Esophagus muscularis mucosa (tissue), 4 donors: Measurements from ENCODE around the gene TMED3. TPM values are rescaled to one million over a fixed set of nuclear protein-coding genes. Genes with fewer than 3 reads are reported as not detected.

Experiments
- DNase-seq: peaks from one replicate; pipeline ENCODE4 v3.0.0-alpha.2; 2017; ENCODE audit errors: extremely low spot score
- H3K27ac ChIP-seq, 4 donors: fragments of 200-600 bp; sonication (generic); replicated peaks in 1 of 4; 1 replicate in 3 of 4; 2 replicates in 1 of 4; pipeline ENCODE4 v1.5.1; 2016 to 2019; ENCODE audit warnings: mild to moderate bottlenecking in 1 of 4
- H3K27me3 ChIP-seq, 4 donors: fragments of 200-600 bp; sonication (generic); one replicate each; pipeline versions ENCODE4 v1.5.1 to v1.6.0; 2016 to 2019
- H3K36me3 ChIP-seq, 4 donors: fragments of 200-600 bp; sonication (generic); one replicate each; pipeline ENCODE4 v1.5.1; 2016 to 2019
- H3K4me1 ChIP-seq, 4 donors: fragments of 200-600 bp; sonication (generic); one replicate each; pipeline ENCODE4 v1.5.1; 2016 to 2019
- H3K4me3 ChIP-seq, 4 donors: fragments of 200-600 bp; sonication (generic); 1 replicate in 2 of 4; 2 replicates in 2 of 4; pipeline ENCODE4 v1.5.1; 2016 to 2019; ENCODE audit warnings: mild to moderate bottlenecking in 4 of 4, moderate library complexity in 1 of 4
- H3K9me3 ChIP-seq, 4 donors: fragments of 200-600 bp; sonication (generic); 1 replicate in 3 of 4; 2 replicates in 1 of 4; pipeline ENCODE4 v1.5.1; 2016 to 2019
- EP300 ChIP-seq: sonication (generic); formaldehyde crosslinking; IDR thresholded peaks from one replicate; pipeline ENCODE4 v1.6.1; 2017; ENCODE audit warnings: antibody characterized with exemption
- POLR2A ChIP-seq: fragments of 450-650 bp; IDR thresholded peaks from one replicate; pipeline ENCODE4 v1.6.1; 2017; ENCODE audit warnings: antibody characterized with exemption, moderate library complexity, mild to moderate bottlenecking, low read depth
- POLR2AphosphoS5 ChIP-seq, 2 donors: sonication (generic); formaldehyde crosslinking; IDR thresholded peaks; one replicate each; pipeline ENCODE4 v1.6.1; 2017; ENCODE audit warnings: antibody characterized with exemption in 2 of 2
- WGBS: methylation state at CpG from one replicate; pipeline ENCODE4 v1.1.5; 2018; 5-methylcytosine and 5-hydroxymethylcytosine counted together
- intact Hi-C: fragments of 100-400 bp; cut with DNase I; formaldehyde crosslinking; loops from one replicate; pipeline ENCODE4 v1.15.1; 2023
- total RNA-seq, 4 donors: library from RNA; depleted of rRNA; stranded (reverse); fragments of >200 nt; gene quantifications; one replicate each; pipeline versions ENCODE4 v1.1.0 to v1.2.1, GENCODE V29; 2016
- TF ChIP-seq, protein P1 (sequence below), 3 experiments: fragments of 200-600 bp in 2 of 3; fragments of 450-650 bp in 1 of 3; sonication (generic) in 2 of 3; IDR thresholded peaks; one replicate each; pipeline ENCODE4 v1.5.1; 2017 to 2019; ENCODE audit warnings: antibody characterized with exemption in 3 of 3, mild to moderate bottlenecking in 2 of 3, moderate library complexity in 1 of 3

The TMED3 gene
- total RNA-seq, 4 donors from 2014 or later, result 17.9 to 26.5 (median 23.5) TPM

DNA sequence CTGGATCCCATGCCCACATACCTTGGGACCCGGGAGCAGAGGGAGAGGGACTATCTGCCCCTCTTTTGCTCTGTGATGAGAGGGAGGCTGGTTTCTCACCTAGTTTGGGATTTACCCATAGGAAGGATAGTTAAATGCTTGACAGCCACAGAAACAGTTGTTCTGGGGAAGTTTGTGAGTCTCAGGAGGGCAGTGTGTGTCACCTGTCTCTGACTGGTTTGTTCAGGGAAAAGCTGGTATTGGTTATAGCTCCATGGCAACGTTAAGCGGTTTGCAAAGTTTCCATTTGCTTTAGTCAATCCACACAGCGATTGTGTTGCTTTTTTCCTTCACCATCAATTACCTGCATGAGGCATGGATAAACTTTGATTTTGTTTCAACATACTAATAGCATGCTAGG, 3.7 kb upstream of the TMED3 start:
- H3K27ac ChIP-seq, result no peak overlapping the region
- no peaks in the 10 kb centered on the region for H3K36me3 ChIP-seq
- intact Hi-C loops, result no loop called here
- TF ChIP-seq POLR2A, result no peak
- TF ChIP-seq, protein P1, sequence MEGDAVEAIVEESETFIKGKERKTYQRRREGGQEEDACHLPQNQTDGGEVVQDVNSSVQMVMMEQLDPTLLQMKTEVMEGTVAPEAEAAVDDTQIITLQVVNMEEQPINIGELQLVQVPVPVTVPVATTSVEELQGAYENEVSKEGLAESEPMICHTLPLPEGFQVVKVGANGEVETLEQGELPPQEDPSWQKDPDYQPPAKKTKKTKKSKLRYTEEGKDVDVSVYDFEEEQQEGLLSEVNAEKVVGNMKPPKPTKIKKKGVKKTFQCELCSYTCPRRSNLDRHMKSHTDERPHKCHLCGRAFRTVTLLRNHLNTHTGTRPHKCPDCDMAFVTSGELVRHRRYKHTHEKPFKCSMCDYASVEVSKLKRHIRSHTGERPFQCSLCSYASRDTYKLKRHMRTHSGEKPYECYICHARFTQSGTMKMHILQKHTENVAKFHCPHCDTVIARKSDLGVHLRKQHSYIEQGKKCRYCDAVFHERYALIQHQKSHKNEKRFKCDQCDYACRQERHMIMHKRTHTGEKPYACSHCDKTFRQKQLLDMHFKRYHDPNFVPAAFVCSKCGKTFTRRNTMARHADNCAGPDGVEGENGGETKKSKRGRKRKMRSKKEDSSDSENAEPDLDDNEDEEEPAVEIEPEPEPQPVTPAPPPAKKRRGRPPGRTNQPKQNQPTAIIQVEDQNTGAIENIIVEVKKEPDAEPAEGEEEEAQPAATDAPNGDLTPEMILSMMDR (IDR thresholded peaks at IDR 0.05), result no peak
- no peak for TF ChIP-seq EP300
- no peak for TF ChIP-seq POLR2AphosphoS5 (IDR thresholded peaks at IDR 0.05)
- peaks cover 12 to 20% (median 19%) of the 10 kb centered on the region in 4 donors for H3K4me1 ChIP-seq
- WGBS, result 28% methylated on average over 4 of the region's 4 CpGs
- DNase-seq, result no peak
- peaks cover 0 to 8% (median 0%) of the 10 kb centered on the region in 4 donors for H3K27me3 ChIP-seq
- H3K9me3 ChIP-seq, result no peaks in the 10 kb centered on the region
- no peak overlapping the region for H3K4me3 ChIP-seq

DNA sequence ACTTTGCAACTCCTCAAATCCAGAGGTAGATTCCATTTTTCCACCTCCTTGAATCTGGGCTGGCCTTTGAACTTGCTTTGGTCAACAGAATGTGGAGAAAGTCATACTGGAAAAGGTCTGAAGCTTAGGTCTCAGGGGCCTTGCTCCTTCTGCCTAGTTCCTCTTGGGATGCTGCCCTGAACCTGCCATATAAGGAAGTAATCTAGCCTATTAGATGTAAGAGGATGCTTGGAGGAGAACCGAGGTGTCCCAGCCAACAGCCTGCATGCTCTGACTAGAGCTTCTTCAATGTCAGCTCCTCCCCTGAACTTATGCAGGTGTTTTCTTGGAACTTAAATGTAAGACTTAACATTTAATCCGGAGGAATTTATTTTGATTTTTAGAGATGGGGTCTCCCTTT, 2.0 kb upstream of the TMED3 start:
- Histone ChIP-seq H3K27me3 (peaks cover 0 to 8% (median 0%) of the 10 kb centered on the region in 4 donors), H3K4me3 (no peak overlapping the region), H3K4me1 (peaks cover 13 to 27% (median 21%) of the 10 kb centered on the region in 4 donors), H3K9me3 (no peaks in the 10 kb centered on the region), H3K27ac (no peak overlapping the region), H3K36me3 (peaks cover under 1 to 5% (median 5%) of the 10 kb centered on the region in 4 donors)
- 30% methylated on average over 2 of the region's 2 CpGs for WGBS
- no peak for DNase-seq
- TF ChIP-seq POLR2AphosphoS5 (IDR thresholded peaks at IDR 0.05), result no peak
- no peak for TF ChIP-seq EP300
- TF ChIP-seq POLR2A, result no peak
- TF ChIP-seq, protein P1 (IDR thresholded peaks at IDR 0.05), result no peak
- intact Hi-C loops, result no loop called here

DNA sequence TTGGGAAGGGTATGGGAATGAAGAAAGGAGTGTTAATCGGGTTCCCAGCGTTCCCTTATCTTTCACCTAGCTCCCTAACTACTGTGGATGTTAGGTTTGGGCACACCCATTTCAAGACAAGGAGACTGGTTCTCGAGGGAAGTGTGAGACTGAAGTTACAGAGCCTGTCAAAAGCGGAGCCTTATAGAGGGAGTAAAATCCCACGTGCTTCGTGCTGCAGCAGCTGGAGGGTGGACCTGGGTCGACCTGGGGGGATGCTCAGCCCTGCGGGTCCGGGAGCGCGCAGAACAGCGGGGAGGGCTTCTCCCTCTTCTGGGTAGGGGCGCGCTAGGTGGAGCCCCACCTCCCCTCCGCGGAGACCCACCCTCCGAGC, 314 bp upstream of the TMED3 start:
- Histone ChIP-seq H3K27me3 (no peaks in the 10 kb centered on the region), H3K36me3 (peaks cover 16 to 23% (median 21%) of the 10 kb centered on the region in 4 donors), H3K9me3 (no peaks in the 10 kb centered on the region), H3K4me1 (peaks cover 13 to 27% (median 21%) of the 10 kb centered on the region in 4 donors), H3K4me3 (peak overlapping the region; percentile 71 to 91 (median 74)), H3K27ac (no peak overlapping the region)
- DNase-seq, result peak; percentile 17
- 5% methylated on average over 6 of the region's 17 CpGs for WGBS
- intact Hi-C loops, result no loop called here
- TF ChIP-seq EP300, result no peak
- TF ChIP-seq, protein P1 (IDR thresholded peaks at IDR 0.05), result no peak
- no peak for TF ChIP-seq POLR2A
- no peak for TF ChIP-seq POLR2AphosphoS5 (IDR thresholded peaks at IDR 0.05)

DNA sequence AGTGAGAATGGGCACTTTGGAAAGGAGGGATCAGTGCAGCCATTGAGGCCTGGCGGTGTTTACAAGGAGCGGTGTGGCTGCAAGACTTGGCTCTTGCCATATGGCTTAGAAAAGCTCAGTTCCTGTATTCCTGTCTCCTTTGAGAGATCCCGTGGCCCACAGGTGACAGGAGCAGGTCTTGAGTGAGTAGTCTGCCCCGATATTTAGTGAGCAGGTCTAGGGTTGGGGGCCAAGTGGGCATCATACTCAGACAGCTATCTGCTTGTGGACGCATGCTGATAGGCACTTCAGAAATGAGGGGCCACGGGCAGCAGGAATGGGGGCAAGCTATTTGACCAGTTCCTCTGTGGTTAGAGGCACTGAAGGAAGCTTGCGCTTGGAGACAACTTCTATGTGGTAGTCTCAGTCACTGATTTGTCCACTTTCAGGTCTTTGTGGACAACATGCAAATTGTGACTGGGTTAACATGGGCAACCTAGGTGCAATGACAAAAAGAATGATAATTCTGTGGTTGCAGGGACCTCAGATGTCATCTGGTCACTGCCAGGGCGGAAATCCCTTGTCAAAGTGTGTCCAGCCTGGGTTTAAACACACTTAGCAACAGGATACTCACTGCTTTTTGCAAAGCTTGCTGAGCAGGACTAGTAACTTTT, 1.1 kb downstream of the TMED3 start:
- no peak overlapping the region for H3K27ac ChIP-seq
- intact Hi-C loops, result no loop called here

More for the DNA sequence above, 1.1 kb downstream of the TMED3 start:
- DNase-seq, result peak; percentile 64
- Histone ChIP-seq H3K36me3 (peaks cover 22 to 37% (median 30%) of the 10 kb centered on the region in 4 donors), H3K4me3 (peak overlapping the region; percentile 71 to 91 (median 74)), H3K4me1 (peaks cover 13 to 27% (median 21%) of the 10 kb centered on the region in 4 donors), H3K27me3 (no peaks in the 10 kb centered on the region), H3K9me3 (no peaks in the 10 kb centered on the region)
- TF ChIP-seq, protein P1 (IDR thresholded peaks at IDR 0.05), result no peak
- no peak for TF ChIP-seq EP300
- no peak for TF ChIP-seq POLR2A
- no peak for TF ChIP-seq POLR2AphosphoS5 (IDR thresholded peaks at IDR 0.05)
- WGBS, result 72% methylated on average over 8 of the region's 8 CpGs
